ENCODE results near the gene FADS6. TPM values are rescaled to one million over a fixed set of nuclear protein-coding genes. Genes with fewer than 3 reads are reported as not detected.
A peak's percentile ranks its signal among the peaks of the same experiment; 100 is the strongest.

FADS6 gene
- polyA plus RNA-seq, 1 experiment, result not detected

- no peak overlapping the region for H3K4me3 ChIP-seq (ENCODE audit: low read depth, low read length)
- H3K27me3 ChIP-seq (ENCODE audit: control insufficient read depth, insufficient read depth, low read length), result peaks cover 34% of the 10 kb centered on the region
- POLR2A ChIA-PET, result no interaction called here
- CTCF ChIA-PET, result no interaction called here
- TF ChIP-seq, protein P1, sequence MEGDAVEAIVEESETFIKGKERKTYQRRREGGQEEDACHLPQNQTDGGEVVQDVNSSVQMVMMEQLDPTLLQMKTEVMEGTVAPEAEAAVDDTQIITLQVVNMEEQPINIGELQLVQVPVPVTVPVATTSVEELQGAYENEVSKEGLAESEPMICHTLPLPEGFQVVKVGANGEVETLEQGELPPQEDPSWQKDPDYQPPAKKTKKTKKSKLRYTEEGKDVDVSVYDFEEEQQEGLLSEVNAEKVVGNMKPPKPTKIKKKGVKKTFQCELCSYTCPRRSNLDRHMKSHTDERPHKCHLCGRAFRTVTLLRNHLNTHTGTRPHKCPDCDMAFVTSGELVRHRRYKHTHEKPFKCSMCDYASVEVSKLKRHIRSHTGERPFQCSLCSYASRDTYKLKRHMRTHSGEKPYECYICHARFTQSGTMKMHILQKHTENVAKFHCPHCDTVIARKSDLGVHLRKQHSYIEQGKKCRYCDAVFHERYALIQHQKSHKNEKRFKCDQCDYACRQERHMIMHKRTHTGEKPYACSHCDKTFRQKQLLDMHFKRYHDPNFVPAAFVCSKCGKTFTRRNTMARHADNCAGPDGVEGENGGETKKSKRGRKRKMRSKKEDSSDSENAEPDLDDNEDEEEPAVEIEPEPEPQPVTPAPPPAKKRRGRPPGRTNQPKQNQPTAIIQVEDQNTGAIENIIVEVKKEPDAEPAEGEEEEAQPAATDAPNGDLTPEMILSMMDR (IDR thresholded peaks at IDR 0.05; ENCODE audit: insufficient read depth, low read depth, low read length), result no peak
- H3K36me3 ChIP-seq (ENCODE audit: control insufficient read depth, insufficient read depth, low read length), result no peaks in the 10 kb centered on the region
- DNase-seq (ENCODE audit: low read depth), result no peak
Observed at GRCh38 chr17:74930535-74931036, 37.2 kb upstream of the FADS6 start.

GRCh38 chr17:74928786-74929185 lies 35.4 kb upstream of the FADS6 start:
- ChIA-PET POLR2A (no interaction called here), CTCF (no interaction called here)
- TF ChIP-seq, protein P1 (IDR thresholded peaks at IDR 0.05; ENCODE audit: insufficient read depth, low read depth, low read length), result no peak
- Histone ChIP-seq H3K36me3 (ENCODE audit: control insufficient read depth, insufficient read depth, low read length) (no peaks in the 10 kb centered on the region), H3K27me3 (ENCODE audit: control insufficient read depth, insufficient read depth, low read length) (peaks cover 41% of the 10 kb centered on the region), H3K4me3 (ENCODE audit: low read depth, low read length) (no peak overlapping the region)
- no peak for DNase-seq (ENCODE audit: low read depth)

- no peak for DNase-seq (ENCODE audit: low read depth)
- Histone ChIP-seq H3K36me3 (ENCODE audit: control insufficient read depth, insufficient read depth, low read length) (no peaks in the 10 kb centered on the region), H3K27me3 (ENCODE audit: control insufficient read depth, insufficient read depth, low read length) (peaks cover 42% of the 10 kb centered on the region), H3K4me3 (ENCODE audit: low read depth, low read length) (no peak overlapping the region)
- CTCF ChIA-PET, result interaction anchor here (1.6 to 7.5 kb wide), 3 partner anchors 9 to 31 kb away, joined by 7 to 48 read pairs (median 12); partner anchors contain the start of gene OTOP3
- TF ChIP-seq, protein P1 (IDR thresholded peaks at IDR 0.05; ENCODE audit: insufficient read depth, low read depth, low read length), result no peak
- POLR2A ChIA-PET, result no interaction called here
Observed at GRCh38 chr17:74925242-74925641, 31.8 kb upstream of the FADS6 start.

GRCh38 chr17:74924250-74924948 lies 31.0 kb upstream of the FADS6 start, which contains the start of gene OTOP2:
OTOP2 (plus strand) TSS chr17:74924273; CDS start chr17:74924633, 360 bp downstream.
- no peak within 1 kb of the TSS for H3K4me3 ChIP-seq (ENCODE audit: low read depth, low read length)
- no peak for DNase-seq (ENCODE audit: low read depth)
- POLR2A ChIA-PET, result no interaction called here
- CTCF ChIA-PET, result interaction anchor here (0.6 to 7.5 kb wide), 7 partner anchors 10 to 239 kb away, joined by 3 to 48 read pairs (median 3); partner anchors contain the start of gene OTOP3
- TF ChIP-seq, protein P1 (IDR thresholded peaks at IDR 0.05; ENCODE audit: insufficient read depth, low read depth, low read length), result no peak
- peaks cover 44% of the 10 kb centered on the region for H3K27me3 ChIP-seq (ENCODE audit: control insufficient read depth, insufficient read depth, low read length)
- no peaks in the 10 kb centered on the region for H3K36me3 ChIP-seq (ENCODE audit: control insufficient read depth, insufficient read depth, low read length)

DNA sequence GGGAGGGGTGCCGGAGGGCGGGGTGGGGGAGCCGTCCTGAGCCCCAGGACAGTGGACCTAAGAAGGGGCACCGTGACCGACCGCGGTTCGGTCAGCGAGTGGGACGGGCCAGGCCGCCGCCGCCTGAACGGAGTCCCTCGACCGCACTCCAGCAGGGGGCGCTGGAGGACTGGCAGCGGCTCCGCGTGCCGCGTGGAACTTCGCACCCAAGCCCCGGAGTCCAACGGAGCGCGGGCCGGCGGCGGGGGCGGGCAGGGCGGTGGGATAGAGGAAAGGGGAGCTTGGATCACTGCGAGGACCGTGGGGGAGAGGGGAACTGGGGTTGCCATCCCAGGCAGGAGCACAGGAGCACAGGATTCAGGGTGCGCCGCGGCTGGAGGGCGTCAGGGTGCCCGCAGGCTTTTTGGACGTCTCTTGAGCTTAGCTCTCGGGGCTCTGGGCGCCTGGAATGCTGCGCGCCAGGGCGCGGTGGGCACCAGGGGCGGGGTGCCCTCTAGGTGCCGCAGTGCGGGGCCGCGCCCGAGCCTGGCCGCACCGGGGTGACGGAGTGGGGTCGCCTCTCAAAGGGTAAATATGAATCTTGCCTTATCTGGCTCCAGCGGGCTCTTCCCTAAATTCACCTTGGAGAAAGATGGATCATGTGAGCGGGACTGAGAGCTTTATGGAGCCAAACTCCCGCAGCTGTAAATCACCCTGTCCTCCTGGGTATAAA lies 30.3 kb upstream of the FADS6 start:
- no peak for DNase-seq (ENCODE audit: low read depth)
- ChIA-PET CTCF (interaction anchor here (0.6 to 7.5 kb wide), 7 partner anchors 11 to 240 kb away, joined by 3 to 48 read pairs (median 3); partner anchors contain the start of gene OTOP3), POLR2A (interaction anchor here (0.6 kb wide), 1 partner anchor 190 kb away, joined by 3 read pairs; no protein-coding TSS in a partner anchor)
- Histone ChIP-seq H3K4me3 (ENCODE audit: low read depth, low read length) (no peak overlapping the region), H3K27me3 (ENCODE audit: control insufficient read depth, insufficient read depth, low read length) (peaks cover 41% of the 10 kb centered on the region), H3K36me3 (ENCODE audit: control insufficient read depth, insufficient read depth, low read length) (no peaks in the 10 kb centered on the region)
- TF ChIP-seq, protein P1 (IDR thresholded peaks at IDR 0.05; ENCODE audit: insufficient read depth, low read depth, low read length), result peak; percentile 75
